HG03354 (cell line): ENCODE data around the gene CDH23.

Experiments
- ATAC-seq: cut with Tn5 transposase; IDR thresholded peaks from one replicate; pipeline ENCODE4 v1.9.1; 2021; ENCODE audit warnings: mild to moderate bottlenecking; ENCODE audit not compliant: unreplicated experiment, poor library complexity, severe bottlenecking

The CDH23 gene

DNA sequence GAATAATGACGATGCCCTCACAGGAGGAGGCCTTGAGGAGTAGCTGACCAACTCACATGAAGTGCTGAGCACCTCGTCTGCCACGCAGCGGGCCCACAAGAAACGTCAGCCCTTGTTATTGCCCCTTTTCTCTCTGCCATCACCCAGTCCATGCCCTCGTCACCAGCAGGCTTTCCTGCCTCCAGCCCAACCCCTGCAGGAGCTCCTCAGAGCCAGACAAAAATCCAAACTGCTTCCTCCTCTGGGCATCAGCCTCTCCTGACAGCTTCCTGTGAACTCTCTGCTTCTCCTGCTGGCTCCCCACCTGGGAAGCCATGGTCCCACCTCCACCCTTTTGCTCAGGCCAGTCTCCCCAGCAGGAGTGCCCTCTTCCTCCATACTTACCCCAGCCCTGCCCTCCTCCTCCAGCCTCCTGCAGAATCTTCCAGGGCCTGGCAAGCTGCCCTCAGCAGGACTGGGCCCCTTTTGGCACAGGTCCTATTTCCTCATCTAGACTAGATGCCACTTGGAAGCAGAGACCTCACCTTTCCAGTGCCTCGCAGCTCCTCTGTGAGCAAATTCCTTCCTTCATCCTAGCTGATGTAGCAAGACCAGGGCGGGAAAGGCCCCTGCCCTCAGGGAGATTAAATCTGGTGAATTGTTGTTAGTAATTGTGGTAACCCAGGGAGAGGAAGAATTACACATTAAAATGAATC lies 207.8 kb downstream of the CDH23 start:
- ATAC-seq: no peak

- no peak for ATAC-seq
These were observed 208.7 kb downstream of the CDH23 start for GRCh38 chr10:71605263-71605962.

DNA sequence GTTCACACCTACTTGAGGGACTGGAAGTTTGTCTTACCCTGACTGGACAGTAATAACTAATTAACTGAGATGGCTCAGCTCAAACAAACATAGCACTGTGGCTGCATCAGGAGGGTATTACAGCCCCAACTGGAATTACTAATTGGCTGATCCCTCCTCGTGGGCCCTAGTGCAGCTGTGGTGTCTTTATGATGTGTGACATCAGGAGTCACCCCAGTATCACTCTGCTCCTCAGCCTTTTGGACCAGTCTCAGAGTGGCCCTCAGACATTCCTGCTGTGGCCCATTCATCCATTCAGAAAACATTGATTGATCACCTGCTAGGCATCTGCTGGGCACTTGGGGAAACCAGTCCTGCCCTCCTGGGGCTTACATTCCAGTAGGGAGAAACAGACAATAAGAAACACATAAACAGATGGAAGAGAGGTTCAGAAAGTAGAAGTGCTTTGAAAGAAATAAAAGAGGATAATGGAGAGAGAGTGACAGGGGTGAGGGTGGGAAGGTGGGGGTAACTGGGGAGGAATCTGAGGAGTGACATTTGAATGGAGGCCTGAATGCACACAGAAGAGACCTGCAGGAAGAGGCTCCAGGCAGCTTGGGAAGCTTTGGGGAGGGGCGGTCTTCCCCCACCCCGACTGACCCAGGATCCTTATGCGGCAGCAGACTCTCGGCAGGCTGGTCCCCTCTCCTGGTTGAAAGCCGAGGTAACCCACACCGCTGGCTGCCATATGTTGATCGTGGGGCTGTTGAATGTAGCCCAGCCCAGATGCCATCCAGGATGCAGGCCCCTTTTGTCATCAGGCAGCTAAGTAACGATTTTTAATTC lies 209.7 kb downstream of the CDH23 start:
- no peak for ATAC-seq

- ATAC-seq: no peak
These were observed 210.3 kb downstream of the CDH23 start for GRCh38 chr10:71607082-71607443.

DNA sequence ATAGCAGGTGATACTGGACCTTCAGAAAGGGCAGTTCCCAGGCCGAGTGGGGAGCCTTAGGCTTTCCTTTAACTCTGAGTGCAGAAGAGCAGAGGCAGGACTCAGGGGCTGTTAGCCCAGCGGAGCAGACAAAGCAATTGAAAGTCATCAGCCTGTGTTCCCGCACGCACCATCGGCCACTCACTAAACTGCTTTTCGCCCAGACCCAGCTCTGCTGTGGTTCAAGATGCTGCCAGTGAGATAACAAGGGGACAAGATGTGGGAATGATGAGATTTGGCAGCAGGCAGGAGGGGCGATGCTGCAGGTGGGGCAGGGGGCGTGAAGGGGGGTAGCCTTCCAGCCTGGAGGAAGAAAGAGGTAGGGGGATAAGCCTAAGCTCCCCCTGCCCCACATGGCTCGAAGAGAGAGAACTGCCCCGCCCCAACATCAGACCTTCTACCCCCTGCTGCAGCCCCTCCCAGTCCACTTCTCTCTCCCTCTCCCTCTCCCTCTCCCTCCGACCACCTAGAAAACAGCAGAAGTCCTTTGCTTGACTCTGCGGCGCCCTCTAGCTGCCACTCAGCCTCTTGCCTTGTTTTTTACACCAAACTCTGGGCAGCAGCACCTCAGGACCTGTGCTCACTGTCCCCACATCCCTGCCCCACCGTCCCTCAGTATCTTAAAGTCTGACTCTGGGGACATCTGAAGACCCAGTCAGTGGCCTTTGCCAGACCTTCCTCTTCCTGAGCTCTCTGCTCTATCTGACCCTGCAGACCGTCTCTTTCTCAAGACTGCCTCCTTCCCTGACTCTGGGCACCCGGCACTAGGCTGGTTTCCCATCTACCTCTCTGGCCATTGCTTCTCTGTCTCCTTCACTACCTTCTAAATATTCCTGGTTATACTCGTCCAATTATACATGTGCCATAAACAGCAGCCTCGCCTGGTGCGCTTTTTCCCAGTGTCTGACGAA lies 212.4 kb downstream of the CDH23 start:
- ATAC-seq: no peak

GRCh38 chr10:71610651-71611050 lies 213.9 kb downstream of the CDH23 start:
- no peak for ATAC-seq

- ATAC-seq: no peak
These were observed 214.4 kb downstream of the CDH23 start for GRCh38 chr10:71611131-71611530.

GRCh38 chr10:71611709-71612422 lies 215.1 kb downstream of the CDH23 start:
- no peak for ATAC-seq

DNA sequence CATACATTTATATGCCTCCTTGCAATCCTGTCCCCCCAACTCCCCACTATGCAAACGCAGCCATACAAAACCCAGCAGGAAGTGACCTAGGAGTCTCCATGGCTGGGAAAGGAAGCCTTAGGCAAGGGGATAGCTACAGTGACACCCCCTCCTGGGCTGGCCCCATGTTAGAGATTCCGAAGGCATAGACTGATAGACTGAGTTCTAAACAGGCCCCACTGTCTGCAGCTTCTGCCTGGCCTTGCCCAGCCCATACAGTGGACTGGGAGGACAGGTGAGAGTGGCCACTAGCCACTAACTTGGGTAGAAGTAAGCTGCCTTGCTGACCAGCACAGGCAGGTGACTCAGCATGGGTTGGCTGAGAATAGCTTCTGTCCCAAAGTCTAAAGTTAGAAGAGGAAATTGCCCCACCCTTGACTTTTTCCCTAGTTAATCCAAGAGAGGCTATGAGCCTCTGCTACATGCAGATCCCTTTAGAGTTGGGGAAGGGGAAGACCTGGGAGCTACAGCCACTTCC lies 216.6 kb downstream of the CDH23 start:
- ATAC-seq: no peak

GRCh38 chr10:71613877-71614276 lies 217.2 kb downstream of the CDH23 start:
- ATAC-seq: no peak

- ATAC-seq: no peak
These were observed 218.2 kb downstream of the CDH23 start for GRCh38 chr10:71614946-71615345.

DNA sequence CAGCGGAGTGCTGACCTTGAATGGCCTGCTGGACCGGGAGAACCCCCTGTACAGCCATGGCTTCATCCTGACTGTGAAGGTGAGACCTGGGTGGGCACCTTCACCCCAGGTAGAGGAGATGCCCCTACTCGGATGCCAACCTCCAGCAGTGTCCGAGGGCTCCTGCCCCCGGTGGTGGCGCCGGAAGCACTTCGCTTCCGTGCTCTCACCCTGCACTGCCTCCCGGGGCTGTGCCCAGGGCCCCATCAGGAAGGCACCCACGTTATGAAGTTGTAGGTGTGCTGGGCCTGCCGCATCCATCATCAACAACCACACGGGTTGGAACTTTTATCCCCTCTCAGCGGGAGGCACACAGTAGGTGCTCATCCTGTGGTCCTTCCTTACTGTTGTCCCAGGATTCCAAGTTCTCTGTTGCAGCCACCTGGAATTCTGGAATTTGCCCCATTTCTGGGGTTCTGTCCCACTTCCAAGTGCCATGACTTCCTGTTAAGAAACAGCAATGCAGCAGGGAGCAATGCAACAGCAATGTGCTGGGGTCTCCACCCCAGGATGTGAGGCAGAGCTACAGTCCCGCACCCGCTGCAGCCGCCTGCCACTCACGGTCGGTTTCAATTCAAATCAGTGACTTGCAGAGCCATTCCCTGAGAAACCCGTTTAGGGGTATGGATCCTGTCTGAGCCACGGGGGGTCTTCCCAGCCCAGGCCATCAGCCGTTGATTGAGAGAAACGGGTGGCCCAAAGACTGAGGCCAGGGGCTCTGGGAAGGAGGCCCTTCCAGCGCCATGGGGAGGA lies 219.0 kb downstream of the CDH23 start:
- no peak for ATAC-seq

GRCh38 chr10:71616817-71617654 lies 220.3 kb downstream of the CDH23 start:
- ATAC-seq: no peak

DNA sequence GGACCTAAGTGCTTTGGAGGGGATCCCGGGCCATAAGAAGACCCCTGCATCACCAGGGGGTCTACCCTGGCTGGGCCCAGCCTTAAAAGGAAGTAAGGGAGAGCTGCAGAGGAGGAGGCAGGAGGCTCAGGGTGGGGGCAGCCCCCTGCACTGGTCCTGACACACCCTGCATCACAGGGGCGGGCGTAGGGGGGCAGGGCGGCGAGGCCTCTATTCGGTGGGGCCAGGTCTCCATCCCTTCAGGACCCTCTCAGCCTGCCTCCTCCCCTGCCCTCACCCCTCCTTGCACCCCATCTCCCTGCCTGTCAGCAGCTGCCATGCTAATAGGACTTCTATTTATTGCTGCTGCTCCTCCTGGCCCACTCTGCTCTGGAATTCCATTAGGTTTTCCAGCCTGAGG lies 221.5 kb downstream of the CDH23 start:
- no peak for ATAC-seq

DNA sequence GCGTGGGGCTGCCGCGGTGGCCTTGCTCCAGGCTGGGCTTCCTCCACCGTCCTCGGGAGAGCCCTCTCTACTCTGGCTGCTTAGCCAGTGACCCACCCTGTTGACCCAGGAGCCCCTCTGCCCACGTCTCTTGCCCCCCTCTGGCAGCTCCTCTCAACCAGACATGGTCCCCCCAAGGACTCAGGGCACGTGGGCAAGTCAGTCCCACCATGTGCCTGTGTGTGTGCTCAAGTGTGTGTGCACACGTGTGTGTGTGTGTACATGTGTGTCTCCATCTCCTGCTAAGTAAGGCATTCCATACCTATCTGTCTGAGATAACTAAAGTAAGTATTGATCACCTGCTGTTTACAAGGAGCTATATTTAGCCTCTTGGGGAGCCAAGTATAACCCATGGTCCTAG lies 221.9 kb downstream of the CDH23 start:
- no peak for ATAC-seq

DNA sequence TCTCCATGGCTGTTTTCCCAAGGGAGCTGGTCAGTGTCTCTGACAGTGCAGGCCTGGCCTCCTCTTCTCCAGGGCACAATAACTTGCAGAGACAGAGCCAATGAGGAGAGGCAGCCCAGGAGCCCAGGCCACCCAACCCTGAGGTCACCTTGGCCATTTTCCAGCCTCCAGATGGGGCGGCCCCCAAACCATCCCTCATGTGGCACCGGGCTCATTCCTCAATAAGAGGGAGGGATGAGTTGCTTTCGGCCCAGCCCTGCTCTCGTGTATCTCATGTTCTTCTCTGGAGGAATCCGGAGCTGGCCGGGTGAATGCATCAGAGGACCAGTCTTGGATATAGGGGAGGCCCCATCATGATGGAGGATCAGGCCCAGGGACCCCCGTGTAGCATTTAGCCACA lies 223.9 kb downstream of the CDH23 start:
- no peak for ATAC-seq
